HG02852 (cell line): ENCODE measurements around the gene RAMP3.
"Not testable (repeated sequence)": the region's sequence is repeated elsewhere in the genome, so short reads cannot be mapped to it uniquely, and the experiment has no call there.

Experiments
- ATAC-seq: cut with Tn5 transposase; IDR thresholded peaks from one replicate; pipeline ENCODE4 v1.9.1; 2021; ENCODE audit warnings: mild to moderate bottlenecking, moderate library complexity; ENCODE audit not compliant: unreplicated experiment

RAMP3 gene

GRCh38 chr7:45131891-45132290, 25.7 kb upstream of the RAMP3 start:
- ATAC-seq: no peak

GRCh38 chr7:45132708-45133320, 24.8 kb upstream of the RAMP3 start:
- ATAC-seq: no peak

- ATAC-seq: no peak
Observed at GRCh38 chr7:45133352-45133751, 24.2 kb upstream of the RAMP3 start.

- no peak for ATAC-seq
Observed at GRCh38 chr7:45133877-45134276, 23.7 kb upstream of the RAMP3 start.

GRCh38 chr7:45136106-45137060, 21.2 kb upstream of the RAMP3 start:
- ATAC-seq: no peak

- no peak for ATAC-seq
Observed at GRCh38 chr7:45138433-45139267, 18.9 kb upstream of the RAMP3 start.

- no peak for ATAC-seq
Observed at GRCh38 chr7:45140827-45141226, 16.8 kb upstream of the RAMP3 start.

GRCh38 chr7:45143616-45144015, 14.0 kb upstream of the RAMP3 start:
- ATAC-seq: no peak

GRCh38 chr7:45145881-45146280, 11.7 kb upstream of the RAMP3 start:
- ATAC-seq: no peak

GRCh38 chr7:45146531-45147379, 10.8 kb upstream of the RAMP3 start:
- ATAC-seq: no peak

GRCh38 chr7:45147858-45148652, 9.5 kb upstream of the RAMP3 start:
- no peak for ATAC-seq

GRCh38 chr7:45148653-45148973, 9.0 kb upstream of the RAMP3 start:
- no peak for ATAC-seq

GRCh38 chr7:45149606-45150005, 8.0 kb upstream of the RAMP3 start:
- ATAC-seq: no peak

- no peak for ATAC-seq
Observed at GRCh38 chr7:45150199-45150598, 7.4 kb upstream of the RAMP3 start.

- no peak for ATAC-seq
Observed at GRCh38 chr7:45151131-45151684, 6.4 kb upstream of the RAMP3 start.

- ATAC-seq: no peak
Observed at GRCh38 chr7:45151967-45152366, 5.6 kb upstream of the RAMP3 start.

- no peak for ATAC-seq
Observed at GRCh38 chr7:45153233-45153632, 4.4 kb upstream of the RAMP3 start.

GRCh38 chr7:45153861-45154260, 3.7 kb upstream of the RAMP3 start:
- not testable (repeated sequence) for ATAC-seq

- ATAC-seq: no peak
Observed at GRCh38 chr7:45155357-45155900, 2.2 kb upstream of the RAMP3 start.
